Tibial nerve (tissue), 4 donors: Measurements from ENCODE around the gene RAB28. TPM values are rescaled to one million over a fixed set of nuclear protein-coding genes. Genes with fewer than 3 reads are reported as not detected.

Experiments used
- DNase-seq, 2 donors: peaks; one replicate each; pipeline ENCODE4 v3.0.0-alpha.2; 2019; ENCODE audit warnings: low spot score in 2 of 2
- H3K27ac ChIP-seq, 4 donors: fragments of 200-600 bp; sonication (generic) in 3 of 4; one replicate each; pipeline ENCODE4 v1.5.1; 2017 to 2019; ENCODE audit warnings: mild to moderate bottlenecking in 1 of 4
- H3K27me3 ChIP-seq, 2 donors: fragments of 200-600 bp; sonication (generic) in 1 of 2; one replicate each; pipeline versions ENCODE4 v1.5.1 to v1.6.0; 2017 to 2019
- H3K36me3 ChIP-seq, 3 donors: fragments of 200-600 bp; sonication (generic); one replicate each; pipeline ENCODE4 v1.5.1; 2018 to 2019
- H3K4me1 ChIP-seq, 4 donors: fragments of 200-600 bp; sonication (generic) in 3 of 4; one replicate each; pipeline ENCODE4 v1.5.1; 2017 to 2019
- H3K4me3 ChIP-seq, 4 donors: fragments of 200-600 bp; sonication (generic) in 3 of 4; one replicate each; pipeline ENCODE4 v1.5.1; 2017 to 2019; ENCODE audit warnings: mild to moderate bottlenecking in 1 of 4, moderate library complexity in 1 of 4
- H3K9me3 ChIP-seq, 4 donors: fragments of 200-600 bp; sonication (generic) in 3 of 4; one replicate each; pipeline ENCODE4 v1.5.1; 2017 to 2019
- EP300 ChIP-seq, 2 donors: sonication (generic); formaldehyde crosslinking; IDR thresholded peaks; one replicate each; pipeline ENCODE4 v1.6.1; 2017; ENCODE audit warnings: antibody characterized with exemption in 2 of 2, mild to moderate bottlenecking in 1 of 2
- POLR2A ChIP-seq, 2 donors: fragments of 450-650 bp; IDR thresholded peaks; one replicate each; pipeline ENCODE4 v1.6.1; 2017; ENCODE audit warnings: antibody characterized with exemption in 2 of 2, mild to moderate bottlenecking in 2 of 2, moderate library complexity in 2 of 2
- WGBS, 2 donors: methylation state at CpG; one replicate each; pipeline ENCODE4 v1.1.5; 2018; 5-methylcytosine and 5-hydroxymethylcytosine counted together
- total RNA-seq, 4 donors: library from RNA; depleted of rRNA; stranded (reverse); fragments of >200 nt; gene quantifications; one replicate each; pipeline ENCODE4 v1.1.0, GENCODE V29; 2016
- TF ChIP-seq, protein P1 (sequence below), 5 experiments: fragments of 200-600 bp in 3 of 5; fragments of 450-650 bp in 2 of 5; sonication (generic) in 3 of 5; IDR thresholded peaks; one replicate each; pipeline ENCODE4 v1.5.1; 2016 to 2019; ENCODE audit warnings: antibody characterized with exemption in 5 of 5, mild to moderate bottlenecking in 3 of 5, moderate library complexity in 2 of 5

The RAB28 gene
- total RNA-seq, 4 donors from 2014 or later, result 18.3 to 32.2 (median 28.5) TPM

DNA sequence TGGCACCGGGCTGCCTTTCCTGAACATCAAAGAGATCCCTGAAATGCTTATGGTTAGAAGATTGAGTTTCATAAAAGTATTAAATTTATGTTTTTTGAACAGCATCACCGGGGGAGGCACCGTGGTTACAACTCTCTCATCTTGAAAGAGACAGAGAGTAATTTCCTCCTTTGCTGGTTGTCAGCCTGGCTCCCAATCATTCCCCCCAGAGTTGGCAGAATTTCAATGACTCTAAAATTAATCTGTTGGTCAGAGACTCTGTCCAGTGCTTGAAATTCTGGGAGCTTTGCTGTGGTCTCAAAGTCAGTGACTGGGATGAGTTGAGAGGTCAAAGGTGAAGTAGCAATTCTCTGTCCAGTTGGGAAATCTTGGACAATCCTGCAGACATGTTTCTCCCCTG, 135.9 kb downstream of the RAB28 start:
- Histone ChIP-seq H3K36me3 (peaks cover 0 to 18% (median 0%) of the 10 kb centered on the region in 3 donors), H3K4me1 (no peaks in the 10 kb centered on the region), H3K27me3 (no peaks in the 10 kb centered on the region), H3K4me3 (no peak overlapping the region), H3K9me3 (peaks cover 0 to 14% (median 0%) of the 10 kb centered on the region in 4 donors), H3K27ac (no peak overlapping the region)
- DNase-seq, result no peak
- TF ChIP-seq, protein P1, sequence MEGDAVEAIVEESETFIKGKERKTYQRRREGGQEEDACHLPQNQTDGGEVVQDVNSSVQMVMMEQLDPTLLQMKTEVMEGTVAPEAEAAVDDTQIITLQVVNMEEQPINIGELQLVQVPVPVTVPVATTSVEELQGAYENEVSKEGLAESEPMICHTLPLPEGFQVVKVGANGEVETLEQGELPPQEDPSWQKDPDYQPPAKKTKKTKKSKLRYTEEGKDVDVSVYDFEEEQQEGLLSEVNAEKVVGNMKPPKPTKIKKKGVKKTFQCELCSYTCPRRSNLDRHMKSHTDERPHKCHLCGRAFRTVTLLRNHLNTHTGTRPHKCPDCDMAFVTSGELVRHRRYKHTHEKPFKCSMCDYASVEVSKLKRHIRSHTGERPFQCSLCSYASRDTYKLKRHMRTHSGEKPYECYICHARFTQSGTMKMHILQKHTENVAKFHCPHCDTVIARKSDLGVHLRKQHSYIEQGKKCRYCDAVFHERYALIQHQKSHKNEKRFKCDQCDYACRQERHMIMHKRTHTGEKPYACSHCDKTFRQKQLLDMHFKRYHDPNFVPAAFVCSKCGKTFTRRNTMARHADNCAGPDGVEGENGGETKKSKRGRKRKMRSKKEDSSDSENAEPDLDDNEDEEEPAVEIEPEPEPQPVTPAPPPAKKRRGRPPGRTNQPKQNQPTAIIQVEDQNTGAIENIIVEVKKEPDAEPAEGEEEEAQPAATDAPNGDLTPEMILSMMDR (IDR thresholded peaks at IDR 0.05), result no peak
- TF ChIP-seq POLR2A (IDR thresholded peaks at IDR 0.05), result no peak
- no peak for TF ChIP-seq EP300 (IDR thresholded peaks at IDR 0.05)
- WGBS, 2 donors, result 84 to 90% methylated on average over 3 of the region's 3 CpGs

- no peak overlapping the region for H3K27ac ChIP-seq
- H3K27me3 ChIP-seq, result no peaks in the 10 kb centered on the region
- H3K4me1 ChIP-seq, result no peaks in the 10 kb centered on the region
- DNase-seq, result no peak
- H3K36me3 ChIP-seq, result peaks cover 0 to 12% (median 0%) of the 10 kb centered on the region in 3 donors
- TF ChIP-seq, protein P1 (IDR thresholded peaks at IDR 0.05), result no peak
- TF ChIP-seq EP300 (IDR thresholded peaks at IDR 0.05), result no peak
- TF ChIP-seq POLR2A (IDR thresholded peaks at IDR 0.05), result no peak
- H3K9me3 ChIP-seq, result peaks cover 0 to 9% (median 0%) of the 10 kb centered on the region in 4 donors
- no peak overlapping the region for H3K4me3 ChIP-seq
- 73 to 76% methylated on average over 4 of the region's 4 CpGs for WGBS, 2 donors
Observed at GRCh38 chr4:13347517-13348125, 136.5 kb downstream of the RAB28 start.

GRCh38 chr4:13344216-13344615, 139.9 kb downstream of the RAB28 start:
- no peaks in the 10 kb centered on the region for H3K27me3 ChIP-seq
- H3K27ac ChIP-seq, result no peak overlapping the region
- WGBS, 2 donors, result 72 to 76% methylated on average over 2 of the region's 2 CpGs
- no peaks in the 10 kb centered on the region for H3K9me3 ChIP-seq
- H3K4me3 ChIP-seq, result no peak overlapping the region
- no peak for DNase-seq
- TF ChIP-seq, protein P1 (IDR thresholded peaks at IDR 0.05), result no peak
- TF ChIP-seq EP300 (IDR thresholded peaks at IDR 0.05) (no peak), POLR2A (IDR thresholded peaks at IDR 0.05) (no peak)
- H3K36me3 ChIP-seq, result peaks cover 0 to 8% (median 0%) of the 10 kb centered on the region in 3 donors
- no peaks in the 10 kb centered on the region for H3K4me1 ChIP-seq

GRCh38 chr4:13340672-13341071, 143.5 kb downstream of the RAB28 start:
- Histone ChIP-seq H3K4me1 (no peaks in the 10 kb centered on the region), H3K27me3 (no peaks in the 10 kb centered on the region), H3K36me3 (peaks cover 0 to 21% (median 0%) of the 10 kb centered on the region in 3 donors), H3K27ac (no peak overlapping the region), H3K4me3 (no peak overlapping the region), H3K9me3 (no peaks in the 10 kb centered on the region)
- TF ChIP-seq, protein P1 (IDR thresholded peaks at IDR 0.05), result no peak
- TF ChIP-seq POLR2A (IDR thresholded peaks at IDR 0.05), result no peak
- no peak for TF ChIP-seq EP300 (IDR thresholded peaks at IDR 0.05)
- DNase-seq, result no peak

DNA sequence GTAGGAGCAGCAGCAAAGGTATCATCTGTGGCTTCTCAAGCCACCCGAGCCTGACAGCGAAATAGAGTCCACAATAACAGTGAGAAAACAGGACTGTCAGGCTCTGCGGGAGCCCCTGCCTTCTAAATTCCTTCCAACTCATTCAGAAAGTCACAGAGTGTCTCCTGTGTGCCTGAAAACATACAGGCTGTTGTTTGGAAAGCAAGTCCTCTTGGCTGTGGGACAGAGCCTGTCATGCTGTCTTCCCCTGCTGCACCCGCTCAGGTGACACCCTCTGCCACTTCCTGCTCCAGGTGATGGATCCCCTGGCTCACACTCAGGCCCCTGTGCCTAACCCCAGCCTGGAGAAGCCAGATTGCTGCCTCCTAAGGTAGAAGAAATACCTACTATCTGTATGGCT, 152.3 kb downstream of the RAB28 start:
- Histone ChIP-seq H3K4me1 (no peaks in the 10 kb centered on the region), H3K4me3 (no peak overlapping the region), H3K9me3 (no peaks in the 10 kb centered on the region), H3K27me3 (no peaks in the 10 kb centered on the region), H3K27ac (no peak overlapping the region), H3K36me3 (peaks cover 0 to 8% (median 0%) of the 10 kb centered on the region in 3 donors)
- 91 to 94% methylated on average over 4 of the region's 4 CpGs for WGBS, 2 donors
- TF ChIP-seq, protein P1 (IDR thresholded peaks at IDR 0.05), result no peak
- TF ChIP-seq POLR2A (IDR thresholded peaks at IDR 0.05) (no peak), EP300 (IDR thresholded peaks at IDR 0.05) (no peak)
- no peak for DNase-seq
